Inflammatory macrophage (primary cell): ENCODE results near the gene OR5A2.
"Not testable (repeated sequence)": the region's sequence is repeated elsewhere in the genome, so short reads cannot be mapped to it uniquely, and the experiment has no call there.

ENCODE experiments used
- DNase-seq, 2 donors: peaks; one replicate each; pipeline ENCODE4 v3.0.0-alpha.2; 2020 to 2022

OR5A2 gene

GRCh38 chr11:59380263-59381059 lies 45.8 kb downstream of the OR5A2 start:
- DNase-seq, result peak in 1 of 2 donors; percentile 17

- not testable (repeated sequence) for DNase-seq
Measured at GRCh38 chr11:59372324-59372723, 53.9 kb downstream of the OR5A2 start.

GRCh38 chr11:59368238-59369022 lies 57.8 kb downstream of the OR5A2 start:
- peak; percentile 6 to 43 for DNase-seq
